Psoas muscle (tissue), 8 donors: ENCODE data around the gene RANBP10. TPM values are rescaled to one million over a fixed set of nuclear protein-coding genes. Genes with fewer than 3 reads are reported as not detected.

Experiments
- ATAC-seq, 4 donors: fragments of 200-7000 bp; cut with Tn5 transposase; one replicate each; pipeline ENCODE4 v1.9.1; 2020; ENCODE audit warnings: moderate library complexity in 3 of 4, mild to moderate bottlenecking in 2 of 4
- DNase-seq, 2 donors: peaks; one replicate each; pipeline ENCODE4 v3.0.0-alpha.2; 2020
- H3K27ac ChIP-seq: fragments of 200-600 bp; one replicate; pipeline ENCODE4 v1.8.0; 2022
- H3K27me3 ChIP-seq, 3 donors: fragments of 200-600 bp in 1 of 3; one replicate each; pipeline versions ENCODE4 v1.6.1 to v1.8.0; 2013 to 2022; ENCODE audit warnings: low read length in 2 of 3, mild to moderate bottlenecking in 2 of 3, moderate library complexity in 1 of 3; ENCODE audit not compliant: insufficient read depth in 3 of 3
- H3K36me3 ChIP-seq, 2 donors: fragments of 200-600 bp in 1 of 2; one replicate each; pipeline versions ENCODE4 v1.6.1 to v1.8.0; 2013 to 2022; ENCODE audit warnings: low read depth in 1 of 2, mild to moderate bottlenecking in 1 of 2, moderate library complexity in 1 of 2; ENCODE audit not compliant: insufficient read depth in 1 of 2
- H3K4me1 ChIP-seq: fragments of 200-600 bp; one replicate; pipeline ENCODE4 v1.8.0; 2022
- H3K4me3 ChIP-seq: fragments of 200-600 bp; one replicate; pipeline ENCODE4 v1.8.0; 2022; ENCODE audit warnings: mild to moderate bottlenecking
- H3K9me3 ChIP-seq: fragments of 200-600 bp; one replicate; pipeline ENCODE4 v1.8.0; 2022
- WGBS, 3 donors: extraction: QIAGEN DNeasy Blood & Tissue Kit; methylation state at CpG; one replicate each; pipeline versions ENCODE4 v1.1.6 to v1.1.7; 2013; 5-methylcytosine and 5-hydroxymethylcytosine counted together
- intact Hi-C, 2 donors: fragments of 100-400 bp; cut with DNase I; formaldehyde crosslinking; loops; one replicate each; pipeline versions ENCODE4 v1.11.0 to v1.14.2; 2022
- polyA plus RNA-seq, 3 donors: library from polyadenylated mRNA; stranded (reverse); fragments of 200-250 nt; gene quantifications; one replicate each; pipeline ENCODE4 v1.2.3, GENCODE V29; 2013
- total RNA-seq, 4 donors: library from RNA; stranded (reverse); fragmentation: NEBNext Ultra II Directional in 2 of 4; extraction: Animal tissue kit (Norgen Biotek cat#: 25700) in 2 of 4; gene quantifications; one replicate each; pipeline versions ENCODE4 v1.2.1 to v1.2.4, GENCODE V29; 2021 to 2023
- TF ChIP-seq, protein P1 (sequence below): fragments of 200-600 bp; IDR thresholded peaks from one replicate; pipeline ENCODE4 v1.8.0; 2022; ENCODE audit warnings: antibody characterized with exemption
- donor health status: healthy with polysubstance abuse.
- donor health status: DM: no; HTN: no; CAD: no; lungs with moderate emphysema.
- donor health status: Bipolar disorder and iron deficiency.
- donor health status: healthy.
- donor health status: DM: yes; HTN: yes; CAD: no.
- donor health status: DM: no; HTN: no; CAD: no.
- donor health status: DM: no; HTN: no; CAD: no.
- donor health status: DM: yes; HTN: yes; CAD: no.

RANBP10 gene
- total and polyA plus RNA-seq, 7 donors, result 9.1 to 27.9 (median 17.6) TPM

DNA sequence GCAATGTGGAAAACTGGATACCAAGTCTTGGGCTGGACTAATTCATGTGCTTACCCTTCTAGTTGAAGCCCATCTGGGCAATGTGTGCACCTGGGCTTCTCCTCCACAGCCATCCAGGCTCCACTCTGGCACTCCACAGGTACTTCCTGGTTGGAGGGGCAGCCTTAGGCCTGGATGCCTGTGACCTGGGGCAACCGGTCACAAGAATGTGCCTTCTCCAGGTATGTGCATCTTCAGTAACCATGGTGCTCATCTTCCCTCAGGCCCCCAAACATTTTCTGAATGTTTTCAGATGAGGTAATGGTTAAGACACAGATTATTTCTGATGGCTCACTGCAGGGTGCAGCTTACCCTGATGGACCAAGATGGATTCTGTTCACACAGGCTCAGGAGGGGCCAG, 128.6 kb downstream of the RANBP10 start:
- no peak for ATAC-seq

DNA sequence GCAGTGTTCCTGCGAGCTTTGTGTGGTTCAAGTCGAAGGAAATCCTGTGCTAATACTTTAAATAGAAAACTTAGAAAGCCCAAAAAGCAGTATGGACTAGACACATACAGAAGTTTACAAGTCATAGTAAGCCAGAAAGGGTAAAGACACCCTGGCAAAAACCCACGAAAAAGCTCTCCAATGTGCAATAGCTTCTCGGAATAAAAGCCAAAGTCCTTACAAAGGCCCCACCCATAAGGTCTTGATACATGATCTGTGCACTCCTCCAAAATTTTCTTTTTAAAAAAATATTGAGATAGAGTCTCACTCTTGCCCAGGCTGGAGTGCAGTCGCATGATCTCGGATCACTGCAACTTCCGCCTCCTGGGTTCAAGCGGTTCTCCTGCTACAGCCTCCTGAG, 129.4 kb downstream of the RANBP10 start:
- H3K4me3 ChIP-seq, result no peak overlapping the region
- peaks cover 0 to 20% of the 10 kb centered on the region in 2 donors for H3K36me3 ChIP-seq
- peaks cover 14% of the 10 kb centered on the region for H3K4me1 ChIP-seq
- intact Hi-C loops, result loop anchor here (10.0 kb wide), 3 partner anchors 248 to 368 kb away; partner anchors contain the start of genes DDX28 (in 1 of the 2) and DUS2 (in 1 of the 2)
- ATAC-seq, result no peak
- 72 to 82% (median 74%) methylated on average over 8 of the region's 8 CpGs for WGBS, 3 donors
- no peaks in the 10 kb centered on the region for H3K27me3 ChIP-seq
- TF ChIP-seq, protein P1, sequence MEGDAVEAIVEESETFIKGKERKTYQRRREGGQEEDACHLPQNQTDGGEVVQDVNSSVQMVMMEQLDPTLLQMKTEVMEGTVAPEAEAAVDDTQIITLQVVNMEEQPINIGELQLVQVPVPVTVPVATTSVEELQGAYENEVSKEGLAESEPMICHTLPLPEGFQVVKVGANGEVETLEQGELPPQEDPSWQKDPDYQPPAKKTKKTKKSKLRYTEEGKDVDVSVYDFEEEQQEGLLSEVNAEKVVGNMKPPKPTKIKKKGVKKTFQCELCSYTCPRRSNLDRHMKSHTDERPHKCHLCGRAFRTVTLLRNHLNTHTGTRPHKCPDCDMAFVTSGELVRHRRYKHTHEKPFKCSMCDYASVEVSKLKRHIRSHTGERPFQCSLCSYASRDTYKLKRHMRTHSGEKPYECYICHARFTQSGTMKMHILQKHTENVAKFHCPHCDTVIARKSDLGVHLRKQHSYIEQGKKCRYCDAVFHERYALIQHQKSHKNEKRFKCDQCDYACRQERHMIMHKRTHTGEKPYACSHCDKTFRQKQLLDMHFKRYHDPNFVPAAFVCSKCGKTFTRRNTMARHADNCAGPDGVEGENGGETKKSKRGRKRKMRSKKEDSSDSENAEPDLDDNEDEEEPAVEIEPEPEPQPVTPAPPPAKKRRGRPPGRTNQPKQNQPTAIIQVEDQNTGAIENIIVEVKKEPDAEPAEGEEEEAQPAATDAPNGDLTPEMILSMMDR, result no peak
- DNase-seq, result no peak
- H3K27ac ChIP-seq, result no peak overlapping the region
- no peaks in the 10 kb centered on the region for H3K9me3 ChIP-seq

More for the DNA sequence above, 128.6 kb downstream of the RANBP10 start:
- TF ChIP-seq, protein P1, result no peak
- H3K9me3 ChIP-seq, result no peaks in the 10 kb centered on the region
- WGBS, 3 donors, result 94 to 100% (median 100%) methylated on average over 1 of the region's 1 CpG
- H3K27me3 ChIP-seq, result no peaks in the 10 kb centered on the region
- intact Hi-C loops, result loop anchor here (10.0 kb wide), 3 partner anchors 247 to 367 kb away; partner anchors contain the start of genes DDX28 (in 1 of the 2) and DUS2 (in 1 of the 2)
- H3K4me3 ChIP-seq, result no peak overlapping the region
- peaks cover 0 to 22% of the 10 kb centered on the region in 2 donors for H3K36me3 ChIP-seq
- no peak overlapping the region for H3K27ac ChIP-seq
- peaks cover 14% of the 10 kb centered on the region for H3K4me1 ChIP-seq
- DNase-seq, result no peak

DNA sequence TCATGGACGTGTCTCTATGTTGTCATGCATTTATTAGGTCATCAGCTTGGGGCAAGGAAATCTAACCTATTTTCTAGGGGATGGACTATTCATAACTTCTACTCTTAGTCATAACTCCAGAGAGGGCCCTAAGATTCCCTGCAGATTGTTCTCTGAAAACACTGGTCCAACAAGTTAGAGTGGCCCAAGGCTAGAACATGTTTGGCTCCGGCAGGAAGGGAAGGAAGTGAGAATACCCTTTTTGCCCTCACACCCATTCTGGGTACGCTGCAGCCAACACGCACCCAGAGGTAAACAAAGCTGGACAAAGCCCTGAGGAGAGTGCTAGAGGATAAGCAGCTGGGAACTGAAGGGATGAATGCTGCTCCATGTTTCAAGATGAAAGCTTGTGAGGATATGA, 129.8 kb downstream of the RANBP10 start:
- peaks cover 14% of the 10 kb centered on the region for H3K4me1 ChIP-seq
- WGBS, 3 donors, result 73 to 84% (median 79%) methylated on average over 4 of the region's 4 CpGs
- H3K27ac ChIP-seq, result no peak overlapping the region
- DNase-seq, result no peak
- no peak overlapping the region for H3K4me3 ChIP-seq
- H3K36me3 ChIP-seq, result peaks cover 0 to 19% of the 10 kb centered on the region in 2 donors
- intact Hi-C loops, result loop anchor here (10.0 kb wide), 3 partner anchors 248 to 368 kb away; partner anchors contain the start of genes DDX28 (in 1 of the 2) and DUS2 (in 1 of the 2)
- TF ChIP-seq, protein P1, result no peak
- H3K27me3 ChIP-seq, result no peaks in the 10 kb centered on the region
- ATAC-seq, result no peak
- no peaks in the 10 kb centered on the region for H3K9me3 ChIP-seq

DNA sequence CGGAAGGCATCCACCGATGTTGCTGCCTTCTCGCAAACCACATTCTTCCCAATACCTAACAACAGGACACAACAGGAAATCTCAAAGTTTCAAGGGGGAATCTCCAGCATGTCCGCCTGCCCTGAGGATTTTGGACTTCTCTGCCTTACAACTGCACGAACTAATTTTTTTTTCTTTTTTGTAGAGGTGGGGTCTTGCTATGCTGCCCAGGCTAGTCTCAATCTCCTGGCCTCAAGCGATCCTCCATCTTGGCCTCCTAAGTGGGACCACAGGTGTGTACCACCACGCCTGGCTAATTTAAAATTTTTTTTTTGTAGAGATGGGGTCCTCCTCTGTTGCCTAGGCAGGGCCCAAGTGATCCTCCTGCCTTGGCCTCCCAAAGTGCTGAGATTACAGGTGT, 130.4 kb downstream of the RANBP10 start:
- H3K4me3 ChIP-seq, result no peak overlapping the region
- DNase-seq (no peak), ATAC-seq (no peak)
- no peak overlapping the region for H3K27ac ChIP-seq
- no peaks in the 10 kb centered on the region for H3K9me3 ChIP-seq
- TF ChIP-seq, protein P1, result no peak
- peaks cover 0 to 15% of the 10 kb centered on the region in 2 donors for H3K36me3 ChIP-seq
- peaks cover 14% of the 10 kb centered on the region for H3K4me1 ChIP-seq
- intact Hi-C loops, result loop anchor here (10.0 kb wide), 3 partner anchors 249 to 369 kb away; partner anchors contain the start of genes DDX28 (in 1 of the 2) and DUS2 (in 1 of the 2)
- 95 to 97% (median 97%) methylated on average over 7 of the region's 7 CpGs for WGBS, 3 donors
- no peaks in the 10 kb centered on the region for H3K27me3 ChIP-seq

DNA sequence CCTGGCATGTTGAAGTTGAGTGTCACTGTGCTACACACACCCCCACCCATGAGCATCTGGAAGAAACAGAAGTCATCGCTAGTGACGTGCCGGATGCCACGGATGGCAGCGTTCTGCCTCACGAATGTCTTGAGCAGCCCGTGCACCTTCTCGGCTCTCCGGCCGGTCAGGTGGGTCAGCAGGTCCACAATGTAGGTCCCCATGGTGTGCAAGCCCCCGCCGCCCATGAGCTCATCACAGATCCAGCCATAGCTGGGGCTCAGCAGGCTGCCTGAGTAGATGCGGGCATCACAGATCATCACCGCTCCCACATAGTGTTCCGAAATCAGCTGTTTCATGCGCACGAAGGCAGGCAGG, 130.8 kb downstream of the RANBP10 start:
- peaks cover 0 to 14% of the 10 kb centered on the region in 2 donors for H3K36me3 ChIP-seq
- ATAC-seq (no peak), DNase-seq (no peak)
- no peaks in the 10 kb centered on the region for H3K27me3 ChIP-seq
- intact Hi-C loops, result loop anchor here (10.0 kb wide), 3 partner anchors 249 to 369 kb away; partner anchors contain the start of genes DDX28 (in 1 of the 2) and DUS2 (in 1 of the 2)
- no peak overlapping the region for H3K4me3 ChIP-seq
- H3K9me3 ChIP-seq, result no peaks in the 10 kb centered on the region
- no peak overlapping the region for H3K27ac ChIP-seq
- TF ChIP-seq, protein P1, result no peak
- 94 to 99% (median 97%) methylated on average over 17 of the region's 17 CpGs for WGBS, 3 donors
- H3K4me1 ChIP-seq, result peaks cover 14% of the 10 kb centered on the region
